Activated CD8-positive, alpha-beta T cell treated with anti-CD3 and anti-CD28 coated beads, Interleukin-2, amount 10 ng/mL, durations not matched to agents 7 days and 5 days (primary cell): Measurements from ENCODE around the gene SLC12A3. TPM values are rescaled to one million over a fixed set of nuclear protein-coding genes. Genes with fewer than 3 reads are reported as not detected.
"Not testable (repeated sequence)": the region's sequence is repeated elsewhere in the genome, so short reads cannot be mapped to it uniquely, and the experiment has no call there.

Experiments
- ATAC-seq: fragments of 150-1000 bp; cut with Tn5 transposase; one replicate; pipeline ENCODE4 v1.10.0; 2021; ENCODE audit warnings: moderate library complexity
- CTCF ChIA-PET: fragments of 350-600 bp; sonication (Branson Sonifier 250); formaldehyde crosslinking; loops from one replicate; lab custom pipeline; 2021; ENCODE audit warnings: antibody characterized with exemption; lab: Charles Lee
- POLR2A ChIA-PET: fragments of 350-600 bp; sonication (Branson Sonifier 250); formaldehyde crosslinking; loops from one replicate; lab custom pipeline; 2021; ENCODE audit warnings: antibody characterized with exemption; lab: Charles Lee
- DNase-seq: peaks from one replicate; pipeline ENCODE4 v3.0.0-alpha.2; 2020
- H3K27ac Mint-ChIP-seq: one replicate; pipeline ENCODE4 v1.8.0; 2021; ENCODE audit warnings: mild to moderate bottlenecking, mixed read lengths
- H3K27me3 Mint-ChIP-seq: one replicate; pipeline ENCODE4 v1.8.0; 2021; ENCODE audit warnings: low read depth, mixed read lengths
- H3K36me3 Mint-ChIP-seq: one replicate; pipeline ENCODE4 v1.8.0; 2021; ENCODE audit warnings: low read depth, mixed read lengths
- H3K4me1 Mint-ChIP-seq: one replicate; pipeline ENCODE4 v1.8.0; 2021; ENCODE audit warnings: low read depth, mixed read lengths
- H3K4me3 Mint-ChIP-seq: one replicate; pipeline ENCODE4 v1.8.0; 2021; ENCODE audit warnings: mild to moderate bottlenecking, mixed read lengths
- H3K9me3 Mint-ChIP-seq: one replicate; pipeline ENCODE4 v1.8.0; 2022; ENCODE audit warnings: mixed read lengths; ENCODE audit not compliant: insufficient read depth
- total RNA-seq, 2 experiments: library from RNA; stranded (reverse); gene quantifications; one replicate each; pipeline ENCODE4 v1.2.3, GENCODE V29; 2021

SLC12A3 gene
- total RNA-seq, 2 experiments from 2014 or later: not detected

- DNase-seq (no peak), ATAC-seq (no peak)
- CTCF ChIA-PET: interaction anchor here (1.1 kb wide), 1 partner anchor 21 kb away, joined by 3 read pairs; no protein-coding TSS in a partner anchor
- POLR2A ChIA-PET: no interaction called here
- H3K27me3 Mint-ChIP-seq: no peaks in the 10 kb centered on the region
- no peaks in the 10 kb centered on the region for H3K4me1 Mint-ChIP-seq
- H3K36me3 Mint-ChIP-seq: no peaks in the 10 kb centered on the region
- H3K9me3 Mint-ChIP-seq: no peaks in the 10 kb centered on the region
- no peak overlapping the region for H3K27ac Mint-ChIP-seq
- no peak overlapping the region for H3K4me3 Mint-ChIP-seq
Measured at GRCh38 chr16:56883586-56883985, 18.6 kb downstream of the SLC12A3 start.

GRCh38 chr16:56884026-56884582, 19.1 kb downstream of the SLC12A3 start:
- H3K4me3 Mint-ChIP-seq: no peak overlapping the region
- ChIA-PET CTCF (interaction anchor here (0.7 to 1.1 kb wide), 2 partner anchors 21 to 149 kb away, joined by 3 read pairs; no protein-coding TSS in a partner anchor), POLR2A (no interaction called here)
- H3K27ac Mint-ChIP-seq: no peak overlapping the region
- no peaks in the 10 kb centered on the region for H3K9me3 Mint-ChIP-seq
- no peaks in the 10 kb centered on the region for H3K4me1 Mint-ChIP-seq
- ATAC-seq: no peak
- H3K27me3 Mint-ChIP-seq: no peaks in the 10 kb centered on the region
- no peak for DNase-seq
- no peaks in the 10 kb centered on the region for H3K36me3 Mint-ChIP-seq

- H3K4me1 Mint-ChIP-seq, ATAC-seq, H3K4me3 Mint-ChIP-seq, DNase-seq, CTCF ChIA-PET, H3K36me3 Mint-ChIP-seq, POLR2A ChIA-PET, H3K27me3 Mint-ChIP-seq, H3K27ac Mint-ChIP-seq, H3K9me3 Mint-ChIP-seq: not testable (repeated sequence)
Measured at GRCh38 chr16:56884929-56885328, 19.9 kb downstream of the SLC12A3 start.

- H3K27me3 Mint-ChIP-seq: no peaks in the 10 kb centered on the region
- no peak overlapping the region for H3K4me3 Mint-ChIP-seq
- no peaks in the 10 kb centered on the region for H3K4me1 Mint-ChIP-seq
- H3K36me3 Mint-ChIP-seq: no peaks in the 10 kb centered on the region
- ChIA-PET CTCF (no interaction called here), POLR2A (no interaction called here)
- ATAC-seq: no peak
- H3K27ac Mint-ChIP-seq: no peak overlapping the region
- DNase-seq: no peak
- no peaks in the 10 kb centered on the region for H3K9me3 Mint-ChIP-seq
Measured at GRCh38 chr16:56885446-56886162, 20.6 kb downstream of the SLC12A3 start.

- H3K27me3 Mint-ChIP-seq: no peaks in the 10 kb centered on the region
- ChIA-PET CTCF (no interaction called here), POLR2A (no interaction called here)
- DNase-seq (no peak), ATAC-seq (no peak)
- no peak overlapping the region for H3K27ac Mint-ChIP-seq
- no peaks in the 10 kb centered on the region for H3K36me3 Mint-ChIP-seq
- H3K4me3 Mint-ChIP-seq: no peak overlapping the region
- H3K9me3 Mint-ChIP-seq: no peaks in the 10 kb centered on the region
- no peaks in the 10 kb centered on the region for H3K4me1 Mint-ChIP-seq
Measured at GRCh38 chr16:56886296-56886695, 21.3 kb downstream of the SLC12A3 start.

- Mint-ChIP-seq H3K9me3 (no peaks in the 10 kb centered on the region), H3K27ac (no peak overlapping the region), H3K4me3 (no peak overlapping the region), H3K36me3 (no peaks in the 10 kb centered on the region), H3K27me3 (no peaks in the 10 kb centered on the region), H3K4me1 (no peaks in the 10 kb centered on the region)
- DNase-seq (no peak), ATAC-seq (no peak)
- ChIA-PET CTCF (no interaction called here), POLR2A (no interaction called here)
Measured at GRCh38 chr16:56886826-56887225, 21.8 kb downstream of the SLC12A3 start.

- no peak overlapping the region for H3K4me3 Mint-ChIP-seq
- no peaks in the 10 kb centered on the region for H3K36me3 Mint-ChIP-seq
- no peaks in the 10 kb centered on the region for H3K27me3 Mint-ChIP-seq
- ChIA-PET POLR2A (no interaction called here), CTCF (no interaction called here)
- no peaks in the 10 kb centered on the region for H3K4me1 Mint-ChIP-seq
- H3K9me3 Mint-ChIP-seq: no peaks in the 10 kb centered on the region
- no peak overlapping the region for H3K27ac Mint-ChIP-seq
- DNase-seq: no peak
- ATAC-seq: no peak
Measured at GRCh38 chr16:56888806-56889205, 23.8 kb downstream of the SLC12A3 start.

- no peaks in the 10 kb centered on the region for H3K27me3 Mint-ChIP-seq
Measured at GRCh38 chr16:56889206-56889605, 24.2 kb downstream of the SLC12A3 start.

GRCh38 chr16:56891685-56892084, 26.7 kb downstream of the SLC12A3 start:
- Mint-ChIP-seq H3K9me3 (no peaks in the 10 kb centered on the region), H3K27me3 (no peaks in the 10 kb centered on the region), H3K4me1 (no peaks in the 10 kb centered on the region), H3K36me3 (no peaks in the 10 kb centered on the region), H3K27ac (peak overlapping the region; percentile 39), H3K4me3 (no peak overlapping the region)
- ATAC-seq: no peak
- ChIA-PET CTCF (interaction anchor here (1.4 kb wide), 1 partner anchor 25 kb away, joined by 3 read pairs; no protein-coding TSS in a partner anchor), POLR2A (no interaction called here)
- DNase-seq: no peak

More at GRCh38 chr16:56889206-56889605, 24.2 kb downstream of the SLC12A3 start:
- Mint-ChIP-seq H3K9me3 (no peaks in the 10 kb centered on the region), H3K4me1 (no peaks in the 10 kb centered on the region), H3K27ac (no peak overlapping the region), H3K4me3 (no peak overlapping the region), H3K36me3 (no peaks in the 10 kb centered on the region)
- ChIA-PET CTCF (no interaction called here), POLR2A (no interaction called here)
- no peak for DNase-seq
- no peak for ATAC-seq

GRCh38 chr16:56892705-56893104, 27.7 kb downstream of the SLC12A3 start:
- no peak for DNase-seq
- Mint-ChIP-seq H3K4me1 (peaks cover 7% of the 10 kb centered on the region), H3K27ac (no peak overlapping the region), H3K36me3 (no peaks in the 10 kb centered on the region), H3K27me3 (peaks cover 3% of the 10 kb centered on the region), H3K9me3 (no peaks in the 10 kb centered on the region), H3K4me3 (no peak overlapping the region)
- POLR2A ChIA-PET: interaction anchor here (1.5 kb wide), 1 partner anchor 39 kb away, joined by 3 read pairs; the partner anchor contains the start of gene HERPUD1
- CTCF ChIA-PET: interaction anchor here (2.5 kb wide), 1 partner anchor 25 kb away, joined by 5 read pairs; no protein-coding TSS in a partner anchor
- ATAC-seq: no peak

- no peak for ATAC-seq
- Mint-ChIP-seq H3K36me3 (no peaks in the 10 kb centered on the region), H3K4me3 (no peak overlapping the region), H3K27ac (no peak overlapping the region), H3K9me3 (no peaks in the 10 kb centered on the region), H3K4me1 (peaks cover 20% of the 10 kb centered on the region), H3K27me3 (peaks cover 9% of the 10 kb centered on the region)
- no peak for DNase-seq
- CTCF ChIA-PET: interaction anchor here (2.5 kb wide), 1 partner anchor 27 kb away, joined by 5 read pairs; no protein-coding TSS in a partner anchor
- POLR2A ChIA-PET: interaction anchor here (1.5 kb wide), 1 partner anchor 37 kb away, joined by 3 read pairs; the partner anchor contains the start of gene HERPUD1
Measured at GRCh38 chr16:56894331-56894917, 29.4 kb downstream of the SLC12A3 start.

GRCh38 chr16:56895813-56896212, 30.8 kb downstream of the SLC12A3 start:
- ATAC-seq: no peak
- Mint-ChIP-seq H3K27me3 (peaks cover 15% of the 10 kb centered on the region), H3K9me3 (no peaks in the 10 kb centered on the region), H3K4me3 (no peak overlapping the region), H3K4me1 (peaks cover 29% of the 10 kb centered on the region), H3K27ac (no peak overlapping the region), H3K36me3 (no peaks in the 10 kb centered on the region)
- DNase-seq: no peak
- CTCF ChIA-PET: no interaction called here
- POLR2A ChIA-PET: no interaction called here
